BLaER1 treated with 17β-estradiol and CSF1 and Interleukin-3, amounts not matched to agents 10 nM and 100 nM (cell line): ENCODE measurements around the gene SECISBP2L.

Source experiments
- H3K27ac ChIP-seq, 11 experiments: shearing (Covaris generic); formaldehyde crosslinking; 2 replicates each; pipeline ENCODE4 v1.8.1; 2022
- H3K27me3 ChIP-seq, 11 experiments: shearing (Covaris generic); formaldehyde crosslinking; 2 replicates each; pipeline ENCODE4 v1.8.1; 2022
- H3K36me3 ChIP-seq, 11 experiments: shearing (Covaris generic); formaldehyde crosslinking; 2 replicates each; pipeline ENCODE4 v1.8.1; 2022
- H3K4me1 ChIP-seq, 10 experiments: shearing (Covaris generic); formaldehyde crosslinking; 2 replicates each; pipeline ENCODE4 v1.8.1; 2022
- H3K4me2 ChIP-seq, 11 experiments: shearing (Covaris generic); formaldehyde crosslinking; 2 replicates each; pipeline ENCODE4 v1.8.1; 2022
- H3K4me3 ChIP-seq, 10 experiments: shearing (Covaris generic); formaldehyde crosslinking; 2 replicates each; pipeline ENCODE4 v1.8.1; 2022
- H3K9ac ChIP-seq, 11 experiments: shearing (Covaris generic); formaldehyde crosslinking; 2 replicates each; pipeline ENCODE4 v1.8.1; 2022
- H3K9me3 ChIP-seq, 11 experiments: shearing (Covaris generic); formaldehyde crosslinking; replicated peaks in 1 of 11; 2 replicates each; pipeline ENCODE4 v1.8.1; 2022
- H4K20me1 ChIP-seq, 11 experiments: shearing (Covaris generic); formaldehyde crosslinking; 2 replicates each; pipeline ENCODE4 v1.8.1; 2022
- Cebpa-rat ChIP-seq, 11 experiments: shearing (Covaris generic); IDR thresholded peaks; 2 replicates each; pipeline ENCODE4 v1.8.1; 2022

The SECISBP2L gene

DNA sequence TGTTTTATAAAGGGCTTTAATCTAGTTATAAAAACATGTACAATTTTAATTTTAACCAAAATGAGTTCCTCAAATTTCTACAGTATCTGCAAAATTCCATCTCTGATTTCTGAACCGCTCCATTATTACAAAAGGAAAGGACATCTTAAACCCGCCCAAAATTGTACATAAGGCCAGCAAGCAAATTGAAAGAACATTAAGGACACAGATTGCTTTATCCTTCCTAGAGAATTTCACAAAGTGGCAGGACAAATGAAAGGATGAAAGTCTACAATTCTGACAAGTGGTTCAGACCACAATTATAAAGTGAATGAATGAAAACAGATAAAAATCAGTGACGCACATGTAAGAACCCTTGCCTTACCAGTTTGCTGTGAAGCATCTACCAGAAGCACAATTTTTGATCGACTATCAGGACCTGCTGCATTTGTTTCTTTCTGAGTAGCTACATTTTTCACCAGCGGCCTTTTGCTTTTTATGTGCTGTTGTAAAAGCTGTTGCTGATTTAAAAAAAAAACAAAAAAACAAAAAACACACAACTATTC, 13.6 kb downstream of the SECISBP2L start:
- no peaks in the 10 kb centered on the region for H3K27me3 ChIP-seq
- no peaks in the 10 kb centered on the region for H3K9me3 ChIP-seq
- H3K36me3 ChIP-seq = peaks cover 41 to 95% (median 75%) of the 10 kb centered on the region in 11 experiments
- H3K27ac ChIP-seq = no peak overlapping the region
- H3K9ac ChIP-seq = no peak overlapping the region
- peaks cover 0 to 4% (median 0%) of the 10 kb centered on the region in 10 experiments; a peak in 1 of 20 replicates for H3K4me1 ChIP-seq
- no peak for TF ChIP-seq Cebpa-rat (IDR thresholded peaks at IDR 0.05)
- H4K20me1 ChIP-seq = peaks cover 0 to 53% (median 0%) of the 10 kb centered on the region in 11 experiments; a peak in 3 of 22 replicates
- H3K4me3 ChIP-seq = no peak overlapping the region
- no peak overlapping the region for H3K4me2 ChIP-seq

- H3K4me3 ChIP-seq = no peak overlapping the region
- H3K9ac ChIP-seq = no peak overlapping the region
- peaks cover 46 to 97% (median 75%) of the 10 kb centered on the region in 11 experiments for H3K36me3 ChIP-seq
- H3K4me1 ChIP-seq = no peaks in the 10 kb centered on the region
- peaks cover 0 to 46% (median 0%) of the 10 kb centered on the region in 11 experiments; a peak in 4 of 22 replicates for H4K20me1 ChIP-seq
- no peak for TF ChIP-seq Cebpa-rat (IDR thresholded peaks at IDR 0.05)
- no peaks in the 10 kb centered on the region for H3K9me3 ChIP-seq
- H3K27me3 ChIP-seq = no peaks in the 10 kb centered on the region
- H3K4me2 ChIP-seq = no peak overlapping the region
- H3K27ac ChIP-seq = no peak overlapping the region
These were observed 14.4 kb downstream of the SECISBP2L start for GRCh38 chr15:49031804-49032203.

DNA sequence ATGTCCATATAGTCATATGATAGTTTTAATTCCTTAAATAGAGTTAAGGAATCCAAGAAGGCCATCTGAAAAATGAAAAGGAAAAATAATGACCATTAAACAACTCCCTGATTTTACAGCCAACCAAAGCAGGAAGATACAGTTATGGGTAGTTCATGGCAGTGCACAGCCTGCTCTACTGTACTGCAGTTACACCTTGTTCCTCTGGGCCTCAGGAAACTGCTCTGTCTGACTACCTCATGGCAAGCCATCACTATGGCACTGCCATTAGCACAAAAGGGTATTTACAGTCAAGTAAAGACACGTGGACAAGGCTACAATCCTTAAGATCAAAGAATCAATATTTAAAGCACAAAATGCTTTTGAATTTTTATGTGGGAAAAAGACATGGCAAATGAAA, 19.5 kb downstream of the SECISBP2L start:
- Histone ChIP-seq H3K36me3 (peaks cover 50 to 97% (median 74%) of the 10 kb centered on the region in 11 experiments), H3K9ac (no peak overlapping the region), H3K4me2 (no peak overlapping the region), H4K20me1 (peaks cover 0 to 8% (median 0%) of the 10 kb centered on the region in 11 experiments; a peak in 3 of 22 replicates), H3K27ac (no peak overlapping the region), H3K9me3 (no peaks in the 10 kb centered on the region), H3K4me3 (no peak overlapping the region), H3K27me3 (no peaks in the 10 kb centered on the region), H3K4me1 (no peaks in the 10 kb centered on the region)
- no peak for TF ChIP-seq Cebpa-rat (IDR thresholded peaks at IDR 0.05)

DNA sequence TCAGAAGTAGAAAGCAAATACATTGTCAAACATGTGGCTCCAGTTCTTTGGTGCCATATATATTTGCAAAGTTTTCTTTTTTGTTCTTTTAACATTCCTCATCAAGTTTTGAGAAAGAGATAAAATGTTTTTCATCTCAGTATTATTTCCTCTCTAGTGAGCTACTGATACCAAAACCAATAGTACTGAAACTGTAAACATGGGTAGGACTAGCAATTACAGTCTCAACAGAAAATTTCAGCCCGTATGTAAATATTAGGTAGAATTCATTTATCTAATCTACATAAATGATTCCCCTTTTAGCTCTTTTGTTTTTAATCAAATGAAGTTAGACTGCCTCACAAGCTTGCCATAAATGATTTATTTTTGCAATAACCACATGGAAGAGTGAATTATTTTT, 21.4 kb downstream of the SECISBP2L start:
- Histone ChIP-seq H3K9ac (no peak overlapping the region), H3K36me3 (peaks cover 61 to 100% (median 82%) of the 10 kb centered on the region in 11 experiments), H3K27me3 (no peaks in the 10 kb centered on the region), H3K27ac (no peak overlapping the region), H4K20me1 (peaks cover 0 to 4% (median 0%) of the 10 kb centered on the region in 11 experiments; a peak in 3 of 22 replicates), H3K4me3 (no peak overlapping the region), H3K9me3 (no peaks in the 10 kb centered on the region), H3K4me2 (no peak overlapping the region), H3K4me1 (no peaks in the 10 kb centered on the region)
- no peak for TF ChIP-seq Cebpa-rat (IDR thresholded peaks at IDR 0.05)

DNA sequence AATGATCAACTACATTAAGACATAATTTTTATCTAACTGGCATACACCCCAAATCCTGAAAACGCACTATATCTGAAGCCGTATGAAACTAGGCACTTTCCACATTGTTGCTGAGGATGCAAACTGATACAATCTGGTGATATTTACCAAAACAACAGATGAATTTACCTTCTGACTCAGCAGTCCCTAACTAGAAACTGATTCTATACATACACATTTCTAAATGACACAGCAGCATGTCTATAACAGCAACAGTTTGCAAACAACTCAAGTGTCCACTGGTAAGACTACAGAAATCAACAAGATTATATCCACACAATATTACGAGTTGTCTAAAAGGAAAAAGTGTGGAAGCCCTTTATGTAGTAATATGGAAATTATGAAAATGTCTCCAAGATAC, 22.9 kb downstream of the SECISBP2L start:
- no peak overlapping the region for H3K4me3 ChIP-seq
- H3K4me2 ChIP-seq = no peak overlapping the region
- no peaks in the 10 kb centered on the region for H3K27me3 ChIP-seq
- no peak overlapping the region for H3K9ac ChIP-seq
- no peaks in the 10 kb centered on the region; a peak in 2 of 22 replicates for H4K20me1 ChIP-seq
- H3K27ac ChIP-seq = no peak overlapping the region
- no peak for TF ChIP-seq Cebpa-rat (IDR thresholded peaks at IDR 0.05)
- peaks cover 49 to 99% (median 74%) of the 10 kb centered on the region in 11 experiments for H3K36me3 ChIP-seq
- peaks cover 0 to 1% (median 0%) of the 10 kb centered on the region in 10 experiments; a peak in 1 of 20 replicates for H3K4me1 ChIP-seq
- H3K9me3 ChIP-seq = no peaks in the 10 kb centered on the region

DNA sequence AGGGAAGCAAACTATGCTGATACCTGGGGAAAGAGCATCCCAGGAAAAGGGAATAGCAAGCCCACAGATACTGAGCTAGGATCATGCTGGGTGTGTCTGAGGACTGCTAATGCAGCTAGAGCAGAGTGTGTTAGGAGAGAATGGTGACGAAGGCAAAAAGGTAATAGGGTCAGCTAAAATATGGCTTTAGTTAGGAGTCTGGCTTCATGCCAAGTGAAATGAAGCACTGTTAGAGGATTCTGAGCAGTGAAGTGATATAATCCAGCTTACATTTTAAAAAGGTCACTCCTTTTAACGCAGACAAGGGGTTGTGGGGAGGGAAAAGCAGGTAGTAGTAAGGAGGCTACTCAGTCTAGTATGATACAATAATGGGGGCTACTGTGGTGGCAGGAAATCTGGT, 30.4 kb downstream of the SECISBP2L start:
- no peak for TF ChIP-seq Cebpa-rat (IDR thresholded peaks at IDR 0.05)
- H3K4me3 ChIP-seq = no peak overlapping the region
- no peak overlapping the region for H3K4me2 ChIP-seq
- H3K9ac ChIP-seq = no peak overlapping the region
- peaks cover 0 to 3% (median 0%) of the 10 kb centered on the region in 11 experiments; a peak in 1 of 22 replicates for H4K20me1 ChIP-seq
- no peaks in the 10 kb centered on the region for H3K27me3 ChIP-seq
- no peak overlapping the region for H3K27ac ChIP-seq
- H3K4me1 ChIP-seq = peaks cover 0 to 10% (median 0%) of the 10 kb centered on the region in 10 experiments; a peak in 2 of 20 replicates
- H3K36me3 ChIP-seq = peaks cover 57 to 94% (median 78%) of the 10 kb centered on the region in 11 experiments
- no peaks in the 10 kb centered on the region for H3K9me3 ChIP-seq

GRCh38 chr15:48999314-48999713, 46.9 kb downstream of the SECISBP2L start:
- Histone ChIP-seq H4K20me1 (no peaks in the 10 kb centered on the region; a peak in 2 of 22 replicates), H3K27me3 (no peaks in the 10 kb centered on the region), H3K36me3 (peaks cover 65 to 79% (median 73%) of the 10 kb centered on the region in 11 experiments), H3K9ac (no peak overlapping the region), H3K4me3 (no peak overlapping the region), H3K4me1 (no peaks in the 10 kb centered on the region), H3K27ac (no peak overlapping the region), H3K9me3 (peaks cover 0 to 7% (median 0%) of the 10 kb centered on the region in 11 experiments; a peak in 4 of 22 replicates), H3K4me2 (no peak overlapping the region)
- TF ChIP-seq Cebpa-rat (IDR thresholded peaks at IDR 0.05) = no peak

DNA sequence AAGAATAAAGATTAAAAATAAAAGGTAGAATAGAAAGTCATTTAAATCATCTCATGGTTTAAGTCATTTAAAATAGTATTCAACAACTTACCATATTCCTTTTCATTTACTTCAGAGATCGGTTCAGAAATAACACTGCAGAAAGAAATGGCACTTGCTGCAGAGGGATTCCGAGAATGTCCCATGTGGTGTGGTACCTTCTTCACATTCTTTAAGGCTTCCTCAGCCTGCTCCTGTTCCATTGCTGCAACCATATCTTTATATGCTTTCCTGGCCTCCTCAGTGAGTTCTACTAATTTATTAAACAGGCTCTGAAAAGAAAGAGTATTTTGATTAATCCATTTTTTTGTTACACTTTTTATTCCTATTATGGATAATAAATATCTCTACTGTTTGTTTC, 50.0 kb downstream of the SECISBP2L start:
- TF ChIP-seq Cebpa-rat (IDR thresholded peaks at IDR 0.05) = no peak
- H3K27me3 ChIP-seq = no peaks in the 10 kb centered on the region
- H3K4me1 ChIP-seq = peaks cover 0 to 12% (median 0%) of the 10 kb centered on the region in 10 experiments; a peak in 2 of 20 replicates
- no peak overlapping the region for H3K4me3 ChIP-seq
- H4K20me1 ChIP-seq = peaks cover 0 to 5% (median 0%) of the 10 kb centered on the region in 11 experiments; a peak in 3 of 22 replicates
- H3K9me3 ChIP-seq = no peaks in the 10 kb centered on the region
- H3K4me2 ChIP-seq = no peak overlapping the region
- peaks cover 86 to 98% (median 94%) of the 10 kb centered on the region in 11 experiments for H3K36me3 ChIP-seq
- H3K27ac ChIP-seq = no peak overlapping the region
- H3K9ac ChIP-seq = no peak overlapping the region

DNA sequence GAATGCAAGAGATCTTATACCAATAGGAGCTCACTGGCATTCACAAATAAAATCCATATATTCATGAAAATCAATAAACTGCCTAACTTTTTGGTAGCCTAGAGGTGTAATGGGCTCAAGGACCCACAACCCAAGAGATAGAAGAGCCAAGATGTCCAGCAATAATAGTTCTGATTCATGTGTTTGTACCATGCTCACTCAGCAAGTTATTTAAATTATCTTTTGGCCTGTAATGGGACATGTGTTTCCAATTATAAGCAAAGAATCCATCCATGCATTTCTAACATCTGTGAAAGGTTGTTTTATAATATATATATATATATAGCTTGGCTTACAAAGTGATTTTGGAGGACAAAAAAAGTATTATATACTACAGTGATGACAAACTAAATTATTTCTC, 52.9 kb downstream of the SECISBP2L start:
- Histone ChIP-seq H3K27ac (no peak overlapping the region), H3K4me2 (no peak overlapping the region), H3K9me3 (no peaks in the 10 kb centered on the region), H3K9ac (no peak overlapping the region), H3K36me3 (peaks cover 73 to 96% (median 84%) of the 10 kb centered on the region in 11 experiments), H3K27me3 (no peaks in the 10 kb centered on the region), H3K4me1 (peaks cover 0 to 12% (median 0%) of the 10 kb centered on the region in 10 experiments; a peak in 2 of 20 replicates), H3K4me3 (no peak overlapping the region), H4K20me1 (peaks cover 0 to 5% (median 0%) of the 10 kb centered on the region in 11 experiments; a peak in 2 of 22 replicates)
- TF ChIP-seq Cebpa-rat (IDR thresholded peaks at IDR 0.05) = no peak
